K562 (cell line): Measurements from ENCODE around the gene KASH5. TPM values are rescaled to one million over a fixed set of nuclear protein-coding genes. Genes with fewer than 3 reads are reported as not detected.
A peak's percentile ranks its signal among the peaks of the same experiment; 100 is the strongest.

Experiments used
- BRD4 ChIP-seq: fragments of 200-600 bp; sonication (generic); IDR thresholded peaks from 2 replicates; pipeline ENCODE4 v1.6.1; 2017; ENCODE audit warnings: inconsistent platforms
- CBX1 ChIP-seq: sonication (generic); IDR thresholded peaks from 2 replicates; pipeline ENCODE4 v1.6.1; 2016; ENCODE audit warnings: antibody characterized with exemption, low read depth, mild to moderate bottlenecking
- CEBPZ ChIP-seq: fragments of 150-350 bp; IDR thresholded peaks from 2 replicates; pipeline ENCODE4 v1.6.1; 2014; ENCODE audit warnings: low read depth, mild to moderate bottlenecking, low read length, borderline replicate concordance
- CREB1 ChIP-seq, 2 experiments: sonication (generic) in 1 of 2; formaldehyde crosslinking in 1 of 2; IDR thresholded peaks; 2 replicates each; pipeline versions ENCODE4 v1.6.1 to v1.8.0; 2012 to 2022; ENCODE audit warnings: inconsistent platforms in 1 of 2, mild to moderate bottlenecking in 1 of 2, missing genetic modification reagents in 1 of 2, moderate library complexity in 1 of 2
- EP400 ChIP-seq: fragments of 450-650 bp; IDR thresholded peaks from 2 replicates; pipeline ENCODE4 v1.6.1; 2017; ENCODE audit warnings: antibody characterized with exemption, mild to moderate bottlenecking, moderate library complexity
- ESRRA ChIP-seq: fragments of 450-650 bp; IDR thresholded peaks from 2 replicates; pipeline ENCODE4 v1.6.1; 2014; ENCODE audit warnings: low read depth, mild to moderate bottlenecking, moderate library complexity, borderline replicate concordance
- ETV1 ChIP-seq: fragments of 450-650 bp; conservative IDR thresholded peaks from 2 replicates; pipeline ENCODE4 v1.6.1; 2016; ENCODE audit warnings: missing genetic modification characterization, control low read depth, low read depth, missing compliant biosample characterization
- HMGN3 ChIP-seq: IDR thresholded peaks from 2 replicates; pipeline ENCODE4 v1.6.1; 2011; ENCODE audit warnings: borderline replicate concordance, low read depth, mild to moderate bottlenecking, mixed read lengths, low read length; ENCODE audit not compliant: insufficient read length; ENCODE audit errors: extremely low read depth
- MYC ChIP-seq, 2 experiments: fragments of 250-450 bp in 1 of 2; sonication (Bioruptor Pico) in 1 of 2; IDR thresholded peaks; 2 replicates each; pipeline versions ENCODE4 v1.5.1 to v1.6.1; 2012 to 2021; ENCODE audit warnings: low read depth in 2 of 2, borderline replicate concordance in 1 of 2, improper control_type of control experiment in 1 of 2, low read length in 1 of 2, mild to moderate bottlenecking in 1 of 2, moderate library complexity in 1 of 2
- POLR2AphosphoS2 ChIP-seq: IDR thresholded peaks from 2 replicates; pipeline ENCODE4 v1.6.1; 2012; ENCODE audit warnings: low read length, improper control_type of control experiment
- POLR2H ChIP-seq: IDR thresholded peaks from 2 replicates; pipeline ENCODE4 v1.6.1; 2016; ENCODE audit warnings: missing genetic modification characterization, low read depth, mild to moderate bottlenecking, control low read depth, missing compliant biosample characterization, moderate library complexity
- POU5F1 ChIP-seq: fragments of 150-350 bp; IDR thresholded peaks from 2 replicates; pipeline ENCODE4 v1.6.1; 2014; ENCODE audit warnings: borderline replicate concordance, low read length, low read depth, mild to moderate bottlenecking; ENCODE audit not compliant: partially characterized antibody
- STAG1 ChIP-seq: sonication (generic); formaldehyde crosslinking; IDR thresholded peaks from 2 replicates; pipeline ENCODE4 v1.5.0; 2020; ENCODE audit warnings: missing genetic modification reagents, borderline replicate concordance
- TAF1 ChIP-seq: IDR thresholded peaks from 2 replicates; pipeline ENCODE4 v1.6.1; 2011; ENCODE audit warnings: mild to moderate bottlenecking, low read length, moderate library complexity; ENCODE audit not compliant: insufficient read depth, control insufficient read depth, severe bottlenecking; ENCODE audit errors: extremely low read depth
- TOE1 ChIP-seq, 2 experiments: fragments of 450-650 bp in 1 of 2; sonication (generic) in 1 of 2; formaldehyde crosslinking in 1 of 2; IDR thresholded peaks; 2 replicates each; pipeline versions ENCODE4 v1.7.1 to v1.8.0; 2016 to 2022; ENCODE audit warnings: borderline replicate concordance in 2 of 2, mild to moderate bottlenecking in 2 of 2, antibody characterized with exemption in 1 of 2, inconsistent platforms in 1 of 2, low read depth in 1 of 2, missing genetic modification reagents in 1 of 2, moderate library complexity in 1 of 2
- ZBTB49 ChIP-seq: sonication (generic); formaldehyde crosslinking; IDR thresholded peaks from 2 replicates; pipeline ENCODE4 v1.8.0; 2022; ENCODE audit warnings: missing genetic modification reagents, mild to moderate bottlenecking, borderline replicate concordance
- ZNF277 ChIP-seq: fragments of 250-450 bp; sonication (Bioruptor Pico); IDR thresholded peaks from 2 replicates; pipeline ENCODE4 v1.8.0; 2022; ENCODE audit warnings: inconsistent platforms, mild to moderate bottlenecking, moderate library complexity, borderline replicate concordance
- polyA plus RNA-seq, 8 experiments: library from polyadenylated mRNA; depleted of rRNA in 4 of 8; stranded (reverse) in 5 of 8; unstranded in 3 of 8; fragments of >200 nt; fragmentation: Nextera tagmentation in 2 of 8; fragmentation: Illumina TruSeq in 1 of 8; extraction: Ambion mirVana in 2 of 8; extraction: Trizol in 1 of 8; gene quantifications; 2 replicates each; pipeline versions ENCODE4 v1.2.1 to v1.2.3, GENCODE V29; 2011 to 2014; ENCODE audit warnings: inconsistent platforms in 1 of 8, missing spikeins in 1 of 8
- total RNA-seq, 7 experiments: library from RNA; depleted of rRNA in 6 of 7; stranded (reverse); fragments of >200 nt in 6 of 7; fragmentation: Illumina TruSeq in 2 of 7; extraction: Trizol in 2 of 7; gene quantifications; 2 replicates each; pipeline versions ENCODE4 v1.2.1 to v1.2.3, GENCODE V29; 2011 to 2021; ENCODE audit warnings: low replicate concordance in 1 of 7

The KASH5 gene
- total and polyA plus RNA-seq, 9 of the 15 experiments (the other 6 are each of a cell fraction or from before 2014, with no cell fraction given) = 0.07 to 0.84 (median 0.34) TPM; not detected in 1

- no peak for TF ChIP-seq ESRRA
- no peak for TF ChIP-seq POU5F1
- TF ChIP-seq TOE1 (IDR thresholded peaks at IDR 0.05; ENCODE audit: borderline replicate concordance) = no peak
- no peak for TF ChIP-seq TOE1 (CRISPR knock-in tag; IDR thresholded peaks at IDR 0.05; ENCODE audit: borderline replicate concordance, low read depth)
- no peak for TF ChIP-seq ZNF277 (CRISPR knock-in tag)
- TF ChIP-seq EP400 = 0 out of 2 replicates have a peak, but pooled peaks have one; percentile 14
- no peak for TF ChIP-seq STAG1 (CRISPR knock-in tag)
- no peak for TF ChIP-seq CBX1
- TF ChIP-seq MYC (IDR thresholded peaks at IDR 0.05; ENCODE audit: low read depth, low read length) = peak; percentile 21; the same call in 1 of the 2 replicates
- no peak for TF ChIP-seq MYC (CRISPR knock-in tag; IDR thresholded peaks at IDR 0.05; ENCODE audit: borderline replicate concordance, low read depth)
- TF ChIP-seq CEBPZ = no peak
- TF ChIP-seq BRD4 = no peak
- TF ChIP-seq TAF1 = peak; percentile 49
- TF ChIP-seq ETV1 (tag) = no peak
- no peak for TF ChIP-seq POLR2H (tag)
- TF ChIP-seq POLR2AphosphoS2 = no peak
- TF ChIP-seq ZBTB49 (CRISPR knock-in tag) = no peak
- TF ChIP-seq CREB1 (IDR thresholded peaks at IDR 0.05) = no peak
- no peak for TF ChIP-seq CREB1 (CRISPR knock-in tag; IDR thresholded peaks at IDR 0.05)
- TF ChIP-seq HMGN3 = no peak
Measured at GRCh38 chr19:49362048-49362928, 25.8 kb upstream of the KASH5 start, which contains the start of gene TEAD2 (continued).
